SK-N-SH treated with all-trans-retinoic acid at 6 μM for 48 hours (cell line): ENCODE measurements around the gene ACAD9.

Experiments
- ATAC-seq: fragments of 200-7000 bp; cut with Tn5 transposase; 3 replicates; pipeline ENCODE4 v1.9.1; 2020; ENCODE audit warnings: mild to moderate bottlenecking, moderate library complexity
- ARNTL ChIP-seq: fragments of 450-650 bp; formaldehyde crosslinking; IDR thresholded peaks from 2 replicates; pipeline ENCODE4 v1.5.0; 2020; ENCODE audit warnings: low read depth, mild to moderate bottlenecking, moderate library complexity, borderline replicate concordance
- BACH2 ChIP-seq: fragments of 250-450 bp; sonication (Bioruptor Pico); IDR thresholded peaks from 2 replicates; pipeline ENCODE4 v1.9.0; 2021; ENCODE audit warnings: mild to moderate bottlenecking, borderline replicate concordance
- CSDC2 ChIP-seq: fragments of 250-450 bp; sonication (Bioruptor Pico); IDR thresholded peaks from 2 replicates; pipeline ENCODE4 v1.5.0; 2020; ENCODE audit warnings: mild to moderate bottlenecking, moderate library complexity
- ESRRG ChIP-seq: fragments of 250-450 bp; sonication (Bioruptor Pico); IDR thresholded peaks from 2 replicates; pipeline ENCODE4 v1.6.1; 2021; ENCODE audit warnings: mild to moderate bottlenecking
- GLIS3 ChIP-seq: fragments of 250-450 bp; sonication (Bioruptor Pico); IDR thresholded peaks from 2 replicates; pipeline ENCODE4 v1.5.0; 2020; ENCODE audit warnings: mild to moderate bottlenecking, moderate library complexity
- ISL1 ChIP-seq: fragments of 250-450 bp; sonication (Bioruptor Pico); IDR thresholded peaks from 2 replicates; pipeline ENCODE4 v2.1.2; 2022; ENCODE audit warnings: mild to moderate bottlenecking, moderate library complexity
- PPARA ChIP-seq: fragments of 250-450 bp; sonication (Bioruptor Pico); IDR thresholded peaks from 2 replicates; pipeline ENCODE4 v1.5.0; 2020; ENCODE audit warnings: mild to moderate bottlenecking, borderline replicate concordance
- RARB ChIP-seq: fragments of 250-450 bp; sonication (Bioruptor Pico); IDR thresholded peaks from 2 replicates; pipeline ENCODE4 v1.8.0; 2021; ENCODE audit warnings: mild to moderate bottlenecking, moderate library complexity
- SNAI2 ChIP-seq: fragments of 250-450 bp; sonication (Bioruptor Pico); IDR thresholded peaks from 2 replicates; pipeline ENCODE4 v1.5.0; 2020; ENCODE audit warnings: mild to moderate bottlenecking, moderate library complexity
- TCF4 ChIP-seq: fragments of 250-450 bp; sonication (Bioruptor Pico); IDR thresholded peaks from 2 replicates; pipeline ENCODE4 v1.8.0; 2021; ENCODE audit warnings: mild to moderate bottlenecking, moderate library complexity, borderline replicate concordance
- TOX ChIP-seq: fragments of 250-450 bp; sonication (Bioruptor Pico); IDR thresholded peaks from 2 replicates; pipeline ENCODE4 v1.8.0; 2021; ENCODE audit warnings: mild to moderate bottlenecking, moderate library complexity, borderline replicate concordance
- ZC3H10 ChIP-seq: fragments of 250-450 bp; sonication (Bioruptor Pico); IDR thresholded peaks from 2 replicates; pipeline ENCODE4 v1.5.1; 2021; ENCODE audit warnings: mild to moderate bottlenecking, moderate library complexity
- ZFP3 ChIP-seq: fragments of 250-450 bp; sonication (Bioruptor Pico); IDR thresholded peaks from 2 replicates; pipeline ENCODE4 v1.5.0; 2020; ENCODE audit warnings: mild to moderate bottlenecking, moderate library complexity
- ZFP30 ChIP-seq: fragments of 450-650 bp; formaldehyde crosslinking; IDR thresholded peaks from 2 replicates; pipeline ENCODE4 v1.5.0; 2022; ENCODE audit warnings: mild to moderate bottlenecking, moderate library complexity
- ZNF565 ChIP-seq: fragments of 450-650 bp; formaldehyde crosslinking; conservative IDR thresholded peaks from 2 replicates; pipeline ENCODE4 v1.5.0; 2020; ENCODE audit warnings: low read depth, mild to moderate bottlenecking, moderate library complexity
- ZNF70 ChIP-seq: fragments of 450-650 bp; formaldehyde crosslinking; IDR thresholded peaks from 2 replicates; pipeline ENCODE4 v1.5.0; 2020; ENCODE audit warnings: mild to moderate bottlenecking, moderate library complexity
- ZNF8 ChIP-seq: fragments of 450-650 bp; formaldehyde crosslinking; IDR thresholded peaks from 2 replicates; pipeline ENCODE4 v1.5.0; 2020; ENCODE audit warnings: mild to moderate bottlenecking, moderate library complexity
- TF ChIP-seq, protein P1 (sequence below): fragments of 250-450 bp; sonication (Bioruptor Pico); IDR thresholded peaks from 2 replicates; pipeline ENCODE4 v1.8.0; 2021; ENCODE audit warnings: low read depth, mild to moderate bottlenecking, moderate library complexity, borderline replicate concordance
- TF ChIP-seq, protein P2 (sequence below): fragments of 250-450 bp; sonication (Bioruptor Pico); IDR thresholded peaks from 2 replicates; pipeline ENCODE4 v1.5.1; 2020; ENCODE audit warnings: low read depth, mild to moderate bottlenecking, moderate library complexity
- TF ChIP-seq, protein P3 (sequence below): fragments of 250-450 bp; sonication (Bioruptor Pico); IDR thresholded peaks from 2 replicates; pipeline ENCODE4 v1.5.0; 2020; ENCODE audit warnings: mild to moderate bottlenecking, moderate library complexity
- TF ChIP-seq, protein P4 (sequence below): fragments of 250-450 bp; sonication (Bioruptor Pico); IDR thresholded peaks from 2 replicates; pipeline ENCODE4 v1.5.1; 2021; ENCODE audit warnings: mild to moderate bottlenecking, moderate library complexity

The ACAD9 gene

DNA sequence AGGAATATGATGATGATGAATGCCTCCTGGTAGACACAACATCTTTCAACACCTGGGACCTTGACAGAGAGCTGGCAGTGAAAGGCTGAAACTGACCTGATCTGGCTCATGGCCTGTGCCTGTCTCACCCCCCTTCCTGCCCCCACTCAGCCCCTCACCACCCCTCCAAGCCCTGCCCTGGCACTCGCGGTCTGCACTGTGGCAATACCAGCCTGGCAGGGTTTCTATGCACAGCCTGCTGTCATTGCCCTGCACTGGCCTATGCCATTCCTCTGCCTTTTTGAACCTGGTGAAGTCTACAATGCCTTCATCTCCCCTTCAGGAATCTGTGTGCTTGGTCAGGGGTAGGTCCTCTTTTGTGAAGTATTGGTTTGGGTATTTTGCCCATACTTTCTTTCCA, 56.5 kb downstream of the ACAD9 start (continued):
- TF ChIP-seq ARNTL (CRISPR knock-in tag): no peak
- TF ChIP-seq, protein P1, sequence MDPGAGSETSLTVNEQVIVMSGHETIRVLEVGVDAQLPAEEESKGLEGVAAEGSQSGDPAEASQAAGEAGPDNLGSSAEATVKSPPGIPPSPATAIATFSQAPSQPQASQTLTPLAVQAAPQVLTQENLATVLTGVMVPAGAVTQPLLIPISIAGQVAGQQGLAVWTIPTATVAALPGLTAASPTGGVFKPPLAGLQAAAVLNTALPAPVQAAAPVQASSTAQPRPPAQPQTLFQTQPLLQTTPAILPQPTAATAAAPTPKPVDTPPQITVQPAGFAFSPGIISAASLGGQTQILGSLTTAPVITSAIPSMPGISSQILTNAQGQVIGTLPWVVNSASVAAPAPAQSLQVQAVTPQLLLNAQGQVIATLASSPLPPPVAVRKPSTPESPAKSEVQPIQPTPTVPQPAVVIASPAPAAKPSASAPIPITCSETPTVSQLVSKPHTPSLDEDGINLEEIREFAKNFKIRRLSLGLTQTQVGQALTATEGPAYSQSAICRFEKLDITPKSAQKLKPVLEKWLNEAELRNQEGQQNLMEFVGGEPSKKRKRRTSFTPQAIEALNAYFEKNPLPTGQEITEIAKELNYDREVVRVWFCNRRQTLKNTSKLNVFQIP (CRISPR knock-in tag): no peak

DNA sequence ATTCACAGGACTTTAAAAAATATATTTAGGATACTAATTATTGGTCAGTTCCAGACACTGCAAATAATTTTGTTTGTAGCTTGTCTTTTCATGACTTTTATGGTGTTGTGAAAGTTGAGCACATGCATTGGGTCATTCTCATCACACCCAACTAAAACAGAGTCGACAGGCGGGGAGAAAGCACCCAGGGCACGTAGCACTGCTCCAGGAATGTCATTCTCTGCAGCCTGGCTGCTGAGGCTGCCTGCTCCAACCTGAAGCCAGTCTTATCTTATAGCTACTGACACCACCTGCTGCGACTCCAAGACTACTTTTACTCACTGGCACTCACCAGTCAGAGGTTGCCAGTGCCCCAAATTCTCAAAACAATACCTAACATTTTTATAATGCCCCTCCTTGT, 56.9 kb downstream of the ACAD9 start:
- TF ChIP-seq ZNF8 (no peak), TOX (CRISPR knock-in tag) (no peak), ZNF565 (no peak), ARNTL (CRISPR knock-in tag) (no peak), ESRRG (CRISPR knock-in tag) (no peak), ZFP3 (CRISPR knock-in tag) (no peak), TCF4 (CRISPR knock-in tag) (no peak), ISL1 (no peak), SNAI2 (CRISPR knock-in tag) (no peak), BACH2 (CRISPR knock-in tag) (no peak), CSDC2 (CRISPR knock-in tag) (no peak), ZNF70 (CRISPR knock-in tag) (no peak), GLIS3 (CRISPR knock-in tag) (no peak)
- TF ChIP-seq, protein P1 (CRISPR knock-in tag): no peak
- TF ChIP-seq, protein P2, sequence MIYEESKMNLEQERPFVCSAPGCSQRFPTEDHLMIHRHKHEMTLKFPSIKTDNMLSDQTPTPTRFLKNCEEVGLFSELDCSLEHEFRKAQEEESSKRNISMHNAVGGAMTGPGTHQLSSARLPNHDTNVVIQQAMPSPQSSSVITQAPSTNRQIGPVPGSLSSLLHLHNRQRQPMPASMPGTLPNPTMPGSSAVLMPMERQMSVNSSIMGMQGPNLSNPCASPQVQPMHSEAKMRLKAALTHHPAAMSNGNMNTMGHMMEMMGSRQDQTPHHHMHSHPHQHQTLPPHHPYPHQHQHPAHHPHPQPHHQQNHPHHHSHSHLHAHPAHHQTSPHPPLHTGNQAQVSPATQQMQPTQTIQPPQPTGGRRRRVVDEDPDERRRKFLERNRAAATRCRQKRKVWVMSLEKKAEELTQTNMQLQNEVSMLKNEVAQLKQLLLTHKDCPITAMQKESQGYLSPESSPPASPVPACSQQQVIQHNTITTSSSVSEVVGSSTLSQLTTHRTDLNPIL (CRISPR knock-in tag): no peak
- TF ChIP-seq, protein P3, sequence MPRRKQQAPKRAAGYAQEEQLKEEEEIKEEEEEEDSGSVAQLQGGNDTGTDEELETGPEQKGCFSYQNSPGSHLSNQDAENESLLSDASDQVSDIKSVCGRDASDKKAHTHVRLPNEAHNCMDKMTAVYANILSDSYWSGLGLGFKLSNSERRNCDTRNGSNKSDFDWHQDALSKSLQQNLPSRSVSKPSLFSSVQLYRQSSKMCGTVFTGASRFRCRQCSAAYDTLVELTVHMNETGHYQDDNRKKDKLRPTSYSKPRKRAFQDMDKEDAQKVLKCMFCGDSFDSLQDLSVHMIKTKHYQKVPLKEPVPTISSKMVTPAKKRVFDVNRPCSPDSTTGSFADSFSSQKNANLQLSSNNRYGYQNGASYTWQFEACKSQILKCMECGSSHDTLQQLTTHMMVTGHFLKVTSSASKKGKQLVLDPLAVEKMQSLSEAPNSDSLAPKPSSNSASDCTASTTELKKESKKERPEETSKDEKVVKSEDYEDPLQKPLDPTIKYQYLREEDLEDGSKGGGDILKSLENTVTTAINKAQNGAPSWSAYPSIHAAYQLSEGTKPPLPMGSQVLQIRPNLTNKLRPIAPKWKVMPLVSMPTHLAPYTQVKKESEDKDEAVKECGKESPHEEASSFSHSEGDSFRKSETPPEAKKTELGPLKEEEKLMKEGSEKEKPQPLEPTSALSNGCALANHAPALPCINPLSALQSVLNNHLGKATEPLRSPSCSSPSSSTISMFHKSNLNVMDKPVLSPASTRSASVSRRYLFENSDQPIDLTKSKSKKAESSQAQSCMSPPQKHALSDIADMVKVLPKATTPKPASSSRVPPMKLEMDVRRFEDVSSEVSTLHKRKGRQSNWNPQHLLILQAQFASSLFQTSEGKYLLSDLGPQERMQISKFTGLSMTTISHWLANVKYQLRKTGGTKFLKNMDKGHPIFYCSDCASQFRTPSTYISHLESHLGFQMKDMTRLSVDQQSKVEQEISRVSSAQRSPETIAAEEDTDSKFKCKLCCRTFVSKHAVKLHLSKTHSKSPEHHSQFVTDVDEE (CRISPR knock-in tag): no peak
- 0 out of 3 replicates have a peak, but pooled peaks have one; percentile 17 for ATAC-seq

DNA sequence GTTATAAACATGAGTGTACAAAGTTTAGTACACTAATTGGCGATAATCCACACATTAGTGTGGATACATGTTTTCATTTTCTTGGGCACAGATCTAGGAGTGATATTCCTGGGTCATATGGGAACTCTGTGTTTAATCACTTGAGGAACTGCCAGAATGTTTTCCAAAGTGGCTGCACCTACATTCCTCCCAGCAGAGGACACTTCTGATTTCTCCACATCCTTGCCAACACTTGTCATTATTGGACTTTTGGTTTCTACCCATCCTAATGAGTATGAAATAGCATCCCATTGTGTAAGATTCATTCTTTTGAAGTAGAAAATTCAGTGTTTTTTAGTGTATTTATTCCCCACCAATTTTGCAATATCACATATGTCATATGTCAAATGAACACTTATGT, 60.8 kb downstream of the ACAD9 start:
- ATAC-seq: no peak
- TF ChIP-seq ZNF70 (CRISPR knock-in tag) (no peak), ZC3H10 (CRISPR knock-in tag) (no peak), BACH2 (CRISPR knock-in tag) (no peak), ESRRG (CRISPR knock-in tag) (no peak), SNAI2 (CRISPR knock-in tag) (no peak), ZFP3 (CRISPR knock-in tag) (no peak), CSDC2 (CRISPR knock-in tag) (no peak), TOX (CRISPR knock-in tag) (no peak), ZNF8 (no peak), RARB (CRISPR knock-in tag) (no peak), ARNTL (CRISPR knock-in tag) (no peak), GLIS3 (CRISPR knock-in tag) (no peak), PPARA (CRISPR knock-in tag) (no peak), ZFP30 (CRISPR knock-in tag) (no peak)
- TF ChIP-seq, protein P1 (CRISPR knock-in tag): no peak
- TF ChIP-seq, protein P3 (CRISPR knock-in tag): no peak
- TF ChIP-seq, protein P2 (CRISPR knock-in tag): no peak
- TF ChIP-seq, protein P4, sequence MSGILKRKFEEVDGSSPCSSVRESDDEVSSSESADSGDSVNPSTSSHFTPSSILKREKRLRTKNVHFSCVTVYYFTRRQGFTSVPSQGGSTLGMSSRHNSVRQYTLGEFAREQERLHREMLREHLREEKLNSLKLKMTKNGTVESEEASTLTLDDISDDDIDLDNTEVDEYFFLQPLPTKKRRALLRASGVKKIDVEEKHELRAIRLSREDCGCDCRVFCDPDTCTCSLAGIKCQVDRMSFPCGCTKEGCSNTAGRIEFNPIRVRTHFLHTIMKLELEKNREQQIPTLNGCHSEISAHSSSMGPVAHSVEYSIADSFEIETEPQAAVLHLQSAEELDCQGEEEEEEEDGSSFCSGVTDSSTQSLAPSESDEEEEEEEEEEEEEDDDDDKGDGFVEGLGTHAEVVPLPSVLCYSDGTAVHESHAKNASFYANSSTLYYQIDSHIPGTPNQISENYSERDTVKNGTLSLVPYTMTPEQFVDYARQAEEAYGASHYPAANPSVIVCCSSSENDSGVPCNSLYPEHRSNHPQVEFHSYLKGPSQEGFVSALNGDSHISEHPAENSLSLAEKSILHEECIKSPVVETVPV (CRISPR knock-in tag): no peak
